HL-60 (cell line): ENCODE measurements around the gene SYNGR3.

Experiments
- DNase-seq, 2 experiments: peaks; one replicate each; pipeline ENCODE4 v3.0.0-alpha.2; 2010 to 2020; ENCODE audit warnings: low read depth in 1 of 2, low spot score in 1 of 2
- H3K27ac ChIP-seq: fragments of 250-450 bp; sonication (Bioruptor Pico); replicated peaks from 2 replicates; pipeline ENCODE4 v1.5.1; 2020; ENCODE audit warnings: mild to moderate bottlenecking, moderate library complexity
- H3K27me3 ChIP-seq: fragments of 250-450 bp; sonication (Bioruptor Pico); 2 replicates; pipeline ENCODE4 v1.5.1; 2021; ENCODE audit warnings: mild to moderate bottlenecking, moderate library complexity; ENCODE audit not compliant: insufficient read depth, poor library complexity, severe bottlenecking
- H3K4me3 ChIP-seq: replicated peaks from 2 replicates; pipeline ENCODE4 v1.5.1; 2011; ENCODE audit warnings: mild to moderate bottlenecking, control low read depth, low read length; ENCODE audit not compliant: insufficient read depth
- GABPA ChIP-seq: IDR thresholded peaks from 2 replicates; pipeline ENCODE4 v1.6.1; 2012; ENCODE audit warnings: low read depth
- POLR2AphosphoS5 ChIP-seq: IDR thresholded peaks from 2 replicates; pipeline ENCODE4 v1.6.1; 2012; ENCODE audit warnings: low read depth
- SPI1 ChIP-seq: IDR thresholded peaks from 2 replicates; pipeline ENCODE4 v1.6.1; 2012; ENCODE audit warnings: low read depth, mild to moderate bottlenecking, borderline replicate concordance
- TF ChIP-seq, protein P1 (sequence below): IDR thresholded peaks from one replicate; pipeline ENCODE4 v1.5.1; 2011; ENCODE audit warnings: low read length, control low read depth, inconsistent platforms; ENCODE audit not compliant: insufficient read depth
- TF ChIP-seq, protein P2 (sequence below): IDR thresholded peaks from 2 replicates; pipeline ENCODE4 v1.6.1; 2012; ENCODE audit warnings: low read depth; ENCODE audit not compliant: insufficient replicate concordance

The SYNGR3 gene

DNA sequence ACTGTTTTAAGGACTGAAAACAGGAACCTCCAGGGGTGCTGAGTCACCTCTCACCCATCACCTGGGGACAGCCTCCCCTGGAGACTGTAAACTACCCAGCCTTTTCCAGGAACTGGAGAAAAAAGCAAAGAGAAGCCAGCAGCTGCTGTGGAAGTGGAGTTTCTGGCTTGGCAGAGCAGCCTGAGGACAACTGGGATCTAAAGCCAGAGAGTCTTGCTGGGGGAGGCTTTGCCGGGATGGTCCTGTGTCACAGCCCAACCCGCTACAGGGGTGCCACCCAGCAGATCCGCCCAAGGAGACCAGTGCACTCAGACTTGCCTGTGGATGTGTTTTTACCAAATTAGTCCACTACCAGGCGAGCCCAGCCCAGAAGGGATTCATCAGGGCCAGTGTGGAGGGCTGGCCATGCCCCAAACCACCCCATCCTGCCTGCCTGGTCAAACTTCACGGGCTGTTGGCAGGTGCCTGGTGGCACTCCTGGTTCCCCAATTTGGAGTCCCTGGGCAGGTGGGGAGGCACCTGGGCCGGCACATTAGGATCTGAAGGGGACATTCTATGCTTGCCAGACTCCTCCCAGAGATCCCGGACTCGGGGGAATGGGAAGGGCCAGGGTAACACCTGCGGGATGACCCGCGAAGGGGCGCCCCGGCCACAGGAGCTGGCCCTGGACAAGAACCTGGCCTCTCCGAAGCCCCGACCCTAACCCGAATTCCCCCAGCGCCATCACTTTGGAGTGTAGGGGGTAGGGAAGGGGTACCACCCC, 47.5 kb upstream of the SYNGR3 start:
- peak; percentile 84 to 97 for DNase-seq
- H3K4me3 ChIP-seq = peak overlapping the region; percentile 98
- no peaks in the 10 kb centered on the region for H3K27me3 ChIP-seq
- TF ChIP-seq POLR2AphosphoS5 = peak; percentile 54; the same call in 1 of the 2 replicates
- TF ChIP-seq, protein P1, sequence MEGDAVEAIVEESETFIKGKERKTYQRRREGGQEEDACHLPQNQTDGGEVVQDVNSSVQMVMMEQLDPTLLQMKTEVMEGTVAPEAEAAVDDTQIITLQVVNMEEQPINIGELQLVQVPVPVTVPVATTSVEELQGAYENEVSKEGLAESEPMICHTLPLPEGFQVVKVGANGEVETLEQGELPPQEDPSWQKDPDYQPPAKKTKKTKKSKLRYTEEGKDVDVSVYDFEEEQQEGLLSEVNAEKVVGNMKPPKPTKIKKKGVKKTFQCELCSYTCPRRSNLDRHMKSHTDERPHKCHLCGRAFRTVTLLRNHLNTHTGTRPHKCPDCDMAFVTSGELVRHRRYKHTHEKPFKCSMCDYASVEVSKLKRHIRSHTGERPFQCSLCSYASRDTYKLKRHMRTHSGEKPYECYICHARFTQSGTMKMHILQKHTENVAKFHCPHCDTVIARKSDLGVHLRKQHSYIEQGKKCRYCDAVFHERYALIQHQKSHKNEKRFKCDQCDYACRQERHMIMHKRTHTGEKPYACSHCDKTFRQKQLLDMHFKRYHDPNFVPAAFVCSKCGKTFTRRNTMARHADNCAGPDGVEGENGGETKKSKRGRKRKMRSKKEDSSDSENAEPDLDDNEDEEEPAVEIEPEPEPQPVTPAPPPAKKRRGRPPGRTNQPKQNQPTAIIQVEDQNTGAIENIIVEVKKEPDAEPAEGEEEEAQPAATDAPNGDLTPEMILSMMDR = no peak
- TF ChIP-seq, protein P2, sequence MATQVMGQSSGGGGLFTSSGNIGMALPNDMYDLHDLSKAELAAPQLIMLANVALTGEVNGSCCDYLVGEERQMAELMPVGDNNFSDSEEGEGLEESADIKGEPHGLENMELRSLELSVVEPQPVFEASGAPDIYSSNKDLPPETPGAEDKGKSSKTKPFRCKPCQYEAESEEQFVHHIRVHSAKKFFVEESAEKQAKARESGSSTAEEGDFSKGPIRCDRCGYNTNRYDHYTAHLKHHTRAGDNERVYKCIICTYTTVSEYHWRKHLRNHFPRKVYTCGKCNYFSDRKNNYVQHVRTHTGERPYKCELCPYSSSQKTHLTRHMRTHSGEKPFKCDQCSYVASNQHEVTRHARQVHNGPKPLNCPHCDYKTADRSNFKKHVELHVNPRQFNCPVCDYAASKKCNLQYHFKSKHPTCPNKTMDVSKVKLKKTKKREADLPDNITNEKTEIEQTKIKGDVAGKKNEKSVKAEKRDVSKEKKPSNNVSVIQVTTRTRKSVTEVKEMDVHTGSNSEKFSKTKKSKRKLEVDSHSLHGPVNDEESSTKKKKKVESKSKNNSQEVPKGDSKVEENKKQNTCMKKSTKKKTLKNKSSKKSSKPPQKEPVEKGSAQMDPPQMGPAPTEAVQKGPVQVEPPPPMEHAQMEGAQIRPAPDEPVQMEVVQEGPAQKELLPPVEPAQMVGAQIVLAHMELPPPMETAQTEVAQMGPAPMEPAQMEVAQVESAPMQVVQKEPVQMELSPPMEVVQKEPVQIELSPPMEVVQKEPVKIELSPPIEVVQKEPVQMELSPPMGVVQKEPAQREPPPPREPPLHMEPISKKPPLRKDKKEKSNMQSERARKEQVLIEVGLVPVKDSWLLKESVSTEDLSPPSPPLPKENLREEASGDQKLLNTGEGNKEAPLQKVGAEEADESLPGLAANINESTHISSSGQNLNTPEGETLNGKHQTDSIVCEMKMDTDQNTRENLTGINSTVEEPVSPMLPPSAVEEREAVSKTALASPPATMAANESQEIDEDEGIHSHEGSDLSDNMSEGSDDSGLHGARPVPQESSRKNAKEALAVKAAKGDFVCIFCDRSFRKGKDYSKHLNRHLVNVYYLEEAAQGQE = no peak
- TF ChIP-seq GABPA = no peak
- peak; percentile 77 for TF ChIP-seq SPI1
- peak overlapping the region; percentile 85 for H3K27ac ChIP-seq

DNA sequence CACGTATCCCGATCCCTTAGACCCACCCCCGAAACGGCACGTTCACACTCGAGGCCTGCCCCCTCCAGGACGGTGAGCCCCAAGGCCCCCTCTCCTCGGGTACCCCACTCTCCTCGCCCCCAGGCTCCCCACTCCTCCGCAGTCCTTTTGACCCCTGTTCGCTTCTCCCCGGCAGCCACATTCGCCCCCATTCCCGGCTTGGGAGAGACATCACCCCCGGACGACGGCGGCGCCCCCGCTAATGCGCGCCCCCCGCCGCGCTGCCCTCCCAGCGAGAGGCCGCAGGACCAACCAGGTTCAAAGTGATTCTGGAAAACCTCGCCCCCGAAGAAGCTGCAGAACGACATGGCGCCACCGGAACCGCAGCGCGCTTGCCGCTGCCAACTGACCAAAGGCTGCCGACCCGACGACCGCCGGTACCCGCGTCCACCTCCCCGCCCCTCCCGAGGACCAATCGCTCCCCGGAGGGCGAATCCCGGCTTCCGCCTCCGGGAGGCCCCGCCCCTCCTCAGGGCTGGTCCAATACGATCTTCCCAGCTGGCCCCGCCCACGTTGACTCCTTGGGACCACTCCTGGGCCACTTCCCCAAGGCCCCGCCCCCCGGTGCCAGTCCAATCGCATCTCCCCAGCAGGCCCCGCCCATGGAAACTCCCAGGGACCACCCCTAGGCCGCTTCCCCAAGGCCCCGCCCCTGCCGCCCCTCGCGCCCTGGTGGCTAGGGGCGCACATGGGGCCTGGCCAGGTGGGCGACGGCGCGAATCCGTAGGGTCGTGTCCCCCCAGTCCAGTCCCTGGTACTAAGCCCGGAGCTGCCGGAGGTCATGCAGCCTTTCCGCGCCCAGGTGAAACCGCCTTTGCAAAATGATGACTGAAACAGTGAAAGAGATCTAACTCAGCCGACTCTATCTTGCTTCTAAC, 46.7 kb upstream of the SYNGR3 start, which contains the start of gene MSRB1:
MSRB1 (minus strand) TSS at position 390 of the 917 bp plus-strand sequence; CDS start at position 347, 43 bp downstream.
- H3K4me3 ChIP-seq = peak within 1 kb of the TSS; percentile 98
- H3K27ac ChIP-seq = peak within 1 kb of the TSS; percentile 85
- H3K27me3 ChIP-seq = no peaks in the 10 kb centered on the region
- peak; percentile 95 to 100 for DNase-seq
- TF ChIP-seq, protein P1 = no peak
- TF ChIP-seq, protein P2 = no peak
- TF ChIP-seq GABPA (no peak), POLR2AphosphoS5 (peak; percentile 59; the same call in 1 of the 2 replicates), SPI1 (peak; percentile 64; the same call in 1 of the 2 replicates)

DNA sequence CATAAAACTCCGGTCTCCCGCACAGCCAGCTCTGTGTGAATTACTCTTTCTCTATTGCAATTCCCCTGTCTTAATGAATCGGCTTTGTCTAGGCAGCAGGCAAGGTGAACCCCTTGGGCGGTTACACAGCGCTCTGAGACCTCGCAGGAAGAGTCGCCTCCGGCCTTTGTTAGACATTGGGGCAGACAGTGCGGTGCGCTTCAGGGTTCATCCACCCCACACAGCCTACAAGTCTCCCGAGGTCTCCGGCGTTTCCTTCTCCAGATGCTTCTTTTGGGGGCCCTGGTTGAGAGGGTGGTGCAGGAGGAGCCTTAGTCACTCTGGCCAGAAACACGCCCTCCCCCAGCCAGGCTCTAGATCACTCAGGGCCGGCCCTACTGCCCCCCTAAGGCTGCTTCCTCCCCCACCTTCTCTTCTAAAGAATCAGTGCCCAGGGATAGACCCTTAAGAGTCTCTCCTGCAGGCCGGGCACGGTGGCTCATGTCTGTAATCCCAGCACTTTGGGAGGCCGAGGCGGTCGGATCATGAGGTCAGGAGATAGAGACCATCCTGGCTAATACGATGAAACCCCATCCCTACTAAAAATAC, 45.1 kb upstream of the SYNGR3 start:
- no peak overlapping the region for H3K27ac ChIP-seq
- H3K27me3 ChIP-seq = no peaks in the 10 kb centered on the region
- H3K4me3 ChIP-seq = no peak overlapping the region
- DNase-seq = no peak
- TF ChIP-seq, protein P2 = no peak
- TF ChIP-seq, protein P1 = no peak
- TF ChIP-seq GABPA (no peak), POLR2AphosphoS5 (no peak), SPI1 (no peak)
